H1 (cell line): ENCODE results near the gene TSPAN9.

Experiments
- CTCF ChIP-seq, 3 experiments: IDR thresholded peaks; 1 replicate in 2 of 3; 2 replicates in 1 of 3; pipeline versions ENCODE4 v1.5.1 to v1.6.1; 2011; ENCODE audit warnings: low read length in 3 of 3, mild to moderate bottlenecking in 3 of 3, inconsistent platforms in 2 of 3, low read depth in 1 of 3, moderate library complexity in 1 of 3; ENCODE audit not compliant: insufficient read depth in 1 of 3; ENCODE audit errors: control extremely low read depth in 1 of 3
- EP300 ChIP-seq, 2 experiments: IDR thresholded peaks; 1 replicate in 1 of 2; 2 replicates in 1 of 2; pipeline ENCODE4 v1.6.1; 2011 to 2012; ENCODE audit warnings: low read depth in 2 of 2, low read length in 2 of 2, mild to moderate bottlenecking in 2 of 2, borderline replicate concordance in 1 of 2, inconsistent platforms in 1 of 2, moderate library complexity in 1 of 2
- EZH2 ChIP-seq: fragments of 200-600 bp; sonication (generic); IDR thresholded peaks from 2 replicates; pipeline ENCODE4 v1.7.1; 2012; ENCODE audit warnings: low read depth, mild to moderate bottlenecking, moderate library complexity, low read length, inconsistent platforms; ENCODE audit not compliant: severe bottlenecking
- GTF2F1 ChIP-seq: IDR thresholded peaks from 2 replicates; pipeline ENCODE4 v1.6.1; 2012; ENCODE audit warnings: low read depth, low read length, improper control_type of control experiment, borderline replicate concordance
- POLR2A ChIP-seq, 2 experiments: IDR thresholded peaks; 1 replicate in 1 of 2; 2 replicates in 1 of 2; pipeline ENCODE4 v1.6.1; 2011; ENCODE audit warnings: low read depth in 2 of 2, low read length in 2 of 2, mild to moderate bottlenecking in 2 of 2; ENCODE audit errors: control extremely low read depth in 1 of 2
- RAD21 ChIP-seq, 2 experiments: IDR thresholded peaks in 1 of 2; conservative IDR thresholded peaks in 1 of 2; 2 replicates each; pipeline ENCODE4 v1.6.1; 2011; ENCODE audit warnings: low read depth in 2 of 2, low read length in 2 of 2, improper control_type of control experiment in 1 of 2, inconsistent platforms in 1 of 2, mild to moderate bottlenecking in 1 of 2, moderate library complexity in 1 of 2
- SUZ12 ChIP-seq: fragments of 200-600 bp; sonication (generic); IDR thresholded peaks from 2 replicates; pipeline ENCODE4 v1.6.1; 2012; ENCODE audit warnings: mild to moderate bottlenecking, inconsistent platforms, low read length, moderate library complexity, mixed read lengths
- TEAD4 ChIP-seq: IDR thresholded peaks from 2 replicates; pipeline ENCODE4 v1.6.1; 2012; ENCODE audit warnings: low read depth, low read length, inconsistent platforms, mixed read lengths
- USF2 ChIP-seq: IDR thresholded peaks from 2 replicates; pipeline ENCODE4 v1.6.1; 2011; ENCODE audit warnings: low read length, improper control_type of control experiment

GRCh38 chr12:3168223-3169221 lies 91.3 kb downstream of the TSPAN9 start:
- no peak for TF ChIP-seq RAD21 (IDR thresholded peaks at IDR 0.05 in 1 of 2, conservative IDR thresholded peaks at IDR 0.05 in 1 of 2; ENCODE audit: low read depth in 2 of 2, low read length in 2 of 2)
- no peak for TF ChIP-seq USF2
- TF ChIP-seq POLR2A (IDR thresholded peaks at IDR 0.05; ENCODE audit: control extremely low read depth in 1 of 2, low read depth in 2 of 2, low read length in 2 of 2), result no peak
- no peak for TF ChIP-seq CTCF (IDR thresholded peaks at IDR 0.05; ENCODE audit: control extremely low read depth in 1 of 3, insufficient read depth in 1 of 3, low read depth in 1 of 3, low read length in 3 of 3)
- TF ChIP-seq TEAD4, result no peak
- no peak for TF ChIP-seq EP300 (IDR thresholded peaks at IDR 0.05; ENCODE audit: borderline replicate concordance in 1 of 2, low read depth in 2 of 2, low read length in 2 of 2)
- TF ChIP-seq SUZ12, result no peak
- no peak for TF ChIP-seq GTF2F1
- no peak for TF ChIP-seq EZH2
